Transverse colon (tissue), 4 donors: Measurements from ENCODE around the gene SYNPO2. TPM values are rescaled to one million over a fixed set of nuclear protein-coding genes. Genes with fewer than 3 reads are reported as not detected.

Experiments
- DNase-seq: peaks from one replicate; pipeline ENCODE4 v3.0.0-alpha.2; 2019
- H3K27ac ChIP-seq, 4 donors: fragments of 200-600 bp; sonication (generic); 2 replicates each; pipeline ENCODE4 v1.5.1; 2016 to 2018; ENCODE audit warnings: inconsistent platforms in 4 of 4
- H3K27me3 ChIP-seq: fragments of 200-600 bp; sonication (generic); 2 replicates; pipeline ENCODE4 v1.5.1; 2017; ENCODE audit warnings: inconsistent platforms
- H3K36me3 ChIP-seq, 4 donors: fragments of 200-600 bp; sonication (generic); 2 replicates each; pipeline ENCODE4 v1.5.1; 2017 to 2019; ENCODE audit warnings: inconsistent platforms in 4 of 4
- H3K4me1 ChIP-seq, 4 donors: fragments of 200-600 bp; sonication (generic); 2 replicates each; pipeline ENCODE4 v1.5.1; 2017 to 2020; ENCODE audit warnings: inconsistent platforms in 4 of 4
- H3K4me3 ChIP-seq, 4 donors: fragments of 200-600 bp; sonication (generic); 1 replicate in 1 of 4; 2 replicates in 3 of 4; pipeline versions ENCODE4 v1.5.1 to v1.6.1; 2017 to 2019; ENCODE audit warnings: inconsistent platforms in 4 of 4
- H3K9me3 ChIP-seq, 2 donors: fragments of 200-600 bp; sonication (generic); 2 replicates each; pipeline ENCODE4 v1.5.1; 2017 to 2019; ENCODE audit warnings: inconsistent platforms in 2 of 2
- CTCF ChIP-seq, 5 experiments: fragments of 200-600 bp in 3 of 5; fragments of 450-650 bp in 2 of 5; sonication (generic) in 3 of 5; IDR thresholded peaks; 1 replicate in 2 of 5; 2 replicates in 3 of 5; pipeline ENCODE4 v1.5.1; 2016 to 2017; ENCODE audit warnings: antibody characterized with exemption in 5 of 5, inconsistent platforms in 3 of 5, mild to moderate bottlenecking in 2 of 5, moderate library complexity in 1 of 5
- EP300 ChIP-seq: sonication (generic); formaldehyde crosslinking; IDR thresholded peaks from one replicate; pipeline ENCODE4 v1.6.1; 2017; ENCODE audit warnings: antibody characterized with exemption, low read depth
- POLR2A ChIP-seq: fragments of 450-650 bp; IDR thresholded peaks from one replicate; pipeline ENCODE4 v1.6.1; 2016; ENCODE audit warnings: antibody characterized with exemption, mild to moderate bottlenecking, moderate library complexity
- POLR2AphosphoS5 ChIP-seq, 3 donors: sonication (generic); formaldehyde crosslinking; IDR thresholded peaks; one replicate each; pipeline ENCODE4 v1.6.1; 2016; ENCODE audit warnings: antibody characterized with exemption in 3 of 3
- WGBS, 2 donors: methylation state at CpG; one replicate each; pipeline ENCODE4 v1.1.5; 2018; ENCODE audit warnings: low coverage in 1 of 2; 5-methylcytosine and 5-hydroxymethylcytosine counted together
- in situ Hi-C, 4 donors: fragments of 200-750 bp; cut with MboI; loops; one replicate each; pipeline versions ENCODE4 v1.15.0 to v1.15.1; 2017; ENCODE audit warnings: low sequenced_read_pairs in 3 of 4, low pct_ligation_motif_present in 1 of 4, low pct_unique_long_range_greater_than_20kb in 1 of 4
- intact Hi-C: fragments of 100-400 bp; cut with DNase I; formaldehyde crosslinking; loops from one replicate; pipeline ENCODE4 v1.15.1; 2023; ENCODE audit warnings: low total_unique reads
- total RNA-seq, 4 donors: library from RNA; depleted of rRNA; stranded (reverse); fragments of >200 nt; gene quantifications; one replicate each; pipeline ENCODE4 v1.1.0, GENCODE V29; 2016

The SYNPO2 gene
- total RNA-seq, 4 donors from 2014 or later = 99.7 to 400 (median 145) TPM

- intact Hi-C loops (no loop called here), in situ Hi-C loops (no loop called here)
- TF ChIP-seq POLR2AphosphoS5 (IDR thresholded peaks at IDR 0.05) (no peak), EP300 (no peak), POLR2A (no peak), CTCF (IDR thresholded peaks at IDR 0.05) (no peak)
- no peak for DNase-seq
- 59 to 66% methylated on average over 3 of the region's 3 CpGs for WGBS, 2 donors
- Histone ChIP-seq H3K9me3 (no peaks in the 10 kb centered on the region), H3K36me3 (no peaks in the 10 kb centered on the region), H3K4me1 (peaks cover 0 to 6% (median 4%) of the 10 kb centered on the region in 4 donors), H3K27me3 (no peaks in the 10 kb centered on the region), H3K4me3 (no peak overlapping the region), H3K27ac (peak overlapping the region in 3 of 4 donors; percentile 7 to 57 (median 53))
Observed at GRCh38 chr4:118911238-118911703, 22.6 kb downstream of the SYNPO2 start.

GRCh38 chr4:118915468-118915867 lies 26.8 kb downstream of the SYNPO2 start:
- H3K27ac ChIP-seq = peak overlapping the region in 3 of 4 donors; percentile 15 to 80 (median 16)
- in situ Hi-C loops (no loop called here), intact Hi-C loops (no loop called here)
- no peaks in the 10 kb centered on the region for H3K36me3 ChIP-seq
- H3K9me3 ChIP-seq = no peaks in the 10 kb centered on the region
- H3K4me3 ChIP-seq = no peak overlapping the region
- 87 to 89% methylated on average over 3 of the region's 3 CpGs for WGBS, 2 donors
- TF ChIP-seq EP300 (no peak), POLR2A (no peak), POLR2AphosphoS5 (IDR thresholded peaks at IDR 0.05) (no peak), CTCF (IDR thresholded peaks at IDR 0.05) (no peak)
- H3K27me3 ChIP-seq = no peaks in the 10 kb centered on the region
- no peak for DNase-seq
- H3K4me1 ChIP-seq = peaks cover 3 to 22% (median 6%) of the 10 kb centered on the region in 4 donors

- WGBS, 2 donors = 82 to 88% methylated on average over 7 to 9 of the region's 9 CpGs
- peak overlapping the region; percentile 72 to 80 (median 77) for H3K27ac ChIP-seq
- no peaks in the 10 kb centered on the region for H3K9me3 ChIP-seq
- no peak overlapping the region for H3K4me3 ChIP-seq
- no peak for DNase-seq
- TF ChIP-seq POLR2A = no peak
- intact Hi-C loops (no loop called here), in situ Hi-C loops (no loop called here)
- no peaks in the 10 kb centered on the region for H3K36me3 ChIP-seq
- H3K27me3 ChIP-seq = no peaks in the 10 kb centered on the region
- peaks cover 3 to 30% (median 6%) of the 10 kb centered on the region in 4 donors for H3K4me1 ChIP-seq
Observed at GRCh38 chr4:118916691-118917289, 28.1 kb downstream of the SYNPO2 start.

GRCh38 chr4:118917582-118917981 lies 28.9 kb downstream of the SYNPO2 start:
- Histone ChIP-seq H3K9me3 (no peaks in the 10 kb centered on the region), H3K4me1 (peaks cover 3 to 32% (median 6%) of the 10 kb centered on the region in 4 donors), H3K4me3 (no peak overlapping the region), H3K27me3 (no peaks in the 10 kb centered on the region), H3K27ac (peak overlapping the region; percentile 72 to 80 (median 77)), H3K36me3 (no peaks in the 10 kb centered on the region)
- no peak for DNase-seq
- in situ Hi-C loops = no loop called here
- intact Hi-C loops = no loop called here
- WGBS, 2 donors = 13 to 15% methylated on average over 2 of the region's 2 CpGs
- TF ChIP-seq CTCF (IDR thresholded peaks at IDR 0.05) (no peak), EP300 (no peak), POLR2AphosphoS5 (IDR thresholded peaks at IDR 0.05) (no peak), POLR2A (no peak)
